Dendritic cell treated with granulocyte-macrophage colony-stimulating factor and Interleukin-4, amounts not matched to agents 40 ng/mL and 50 ng/mL, for 4 days (primary cell): Measurements from ENCODE around the gene ZNF700.
"Not testable (repeated sequence)": the region's sequence is repeated elsewhere in the genome, so short reads cannot be mapped to it uniquely, and the experiment has no call there.

Experiments used
- H3K27ac Mint-ChIP-seq: one replicate; pipeline ENCODE4 v1.8.0; 2022; ENCODE audit warnings: mild to moderate bottlenecking, mixed read lengths
- H3K27me3 Mint-ChIP-seq: one replicate; pipeline ENCODE4 v1.8.0; 2022; ENCODE audit warnings: mild to moderate bottlenecking, mixed read lengths
- H3K36me3 Mint-ChIP-seq: one replicate; pipeline ENCODE4 v1.8.0; 2022; ENCODE audit warnings: low read depth, mixed read lengths
- H3K4me1 Mint-ChIP-seq: one replicate; pipeline ENCODE4 v1.8.0; 2022; ENCODE audit warnings: low read depth, mixed read lengths
- H3K4me3 Mint-ChIP-seq: one replicate; pipeline ENCODE4 v1.8.0; 2022; ENCODE audit warnings: mild to moderate bottlenecking, moderate library complexity, mixed read lengths
- H3K9me3 Mint-ChIP-seq: one replicate; pipeline ENCODE4 v1.8.0; 2022; ENCODE audit warnings: mixed read lengths
- intact Hi-C: fragments of 100-400 bp; cut with micrococcal nuclease; formaldehyde crosslinking; loops from one replicate; pipeline ENCODE4 v1.15.0; 2022

Gene ZNF700

GRCh38 chr19:11949614-11950080, 24.7 kb downstream of the ZNF700 start:
- intact Hi-C loops, H3K4me1 Mint-ChIP-seq, H3K27me3 Mint-ChIP-seq, H3K4me3 Mint-ChIP-seq, H3K27ac Mint-ChIP-seq: not testable (repeated sequence)
- Mint-ChIP-seq H3K9me3 (peaks cover 93% of the 10 kb centered on the region), H3K36me3 (peaks cover 82% of the 10 kb centered on the region)

- H3K4me1 Mint-ChIP-seq = no peaks in the 10 kb centered on the region
- no peak overlapping the region for H3K4me3 Mint-ChIP-seq
- intact Hi-C loops = no loop called here
- no peaks in the 10 kb centered on the region for H3K27me3 Mint-ChIP-seq
- no peak overlapping the region for H3K27ac Mint-ChIP-seq
- peaks cover 91% of the 10 kb centered on the region for H3K9me3 Mint-ChIP-seq
- H3K36me3 Mint-ChIP-seq = peaks cover 78% of the 10 kb centered on the region
These were observed 25.4 kb downstream of the ZNF700 start for GRCh38 chr19:11950312-11950711.

GRCh38 chr19:11963566-11964355, 38.9 kb downstream of the ZNF700 start:
- no peaks in the 10 kb centered on the region for H3K9me3 Mint-ChIP-seq
- H3K36me3 Mint-ChIP-seq = peaks cover 33% of the 10 kb centered on the region
- peak overlapping the region; percentile 92 for H3K27ac Mint-ChIP-seq
- H3K4me1 Mint-ChIP-seq = peaks cover 35% of the 10 kb centered on the region
- no peaks in the 10 kb centered on the region for H3K27me3 Mint-ChIP-seq
- H3K4me3 Mint-ChIP-seq = peak overlapping the region; percentile 93
- intact Hi-C loops = loop anchor here (1.0 to 5.0 kb wide), 2 partner anchors 94 to 178 kb away; no protein-coding TSS in a partner anchor

GRCh38 chr19:11964496-11964857, 39.6 kb downstream of the ZNF700 start:
- intact Hi-C loops = loop anchor here (1.0 to 5.0 kb wide), 2 partner anchors 93 to 177 kb away; no protein-coding TSS in a partner anchor
- Mint-ChIP-seq H3K36me3 (peaks cover 33% of the 10 kb centered on the region), H3K4me1 (peaks cover 36% of the 10 kb centered on the region), H3K27me3 (no peaks in the 10 kb centered on the region), H3K27ac (peak overlapping the region; percentile 92), H3K9me3 (no peaks in the 10 kb centered on the region), H3K4me3 (peak overlapping the region; percentile 93)

GRCh38 chr19:11964858-11965645, 40.1 kb downstream of the ZNF700 start, which contains the start of gene ZNF763:
Gene ZNF763 (plus strand): TSS chr19:11965040. CDS start chr19:11965209, 169 bp downstream.
- no peaks in the 10 kb centered on the region for H3K27me3 Mint-ChIP-seq
- peak within 1 kb of the TSS; percentile 92 for H3K27ac Mint-ChIP-seq
- peaks cover 42% of the 10 kb centered on the region for H3K4me1 Mint-ChIP-seq
- peaks cover 32% of the 10 kb centered on the region for H3K36me3 Mint-ChIP-seq
- intact Hi-C loops = loop anchor here (1.0 to 5.0 kb wide), 4 partner anchors 22 to 176 kb away; no protein-coding TSS in a partner anchor
- H3K9me3 Mint-ChIP-seq = no peaks in the 10 kb centered on the region
- peak within 1 kb of the TSS; percentile 93 for H3K4me3 Mint-ChIP-seq

GRCh38 chr19:11970174-11970573, 45.3 kb downstream of the ZNF700 start:
- Mint-ChIP-seq H3K36me3 (peaks cover 29% of the 10 kb centered on the region), H3K9me3 (peaks cover 32% of the 10 kb centered on the region), H3K4me3 (no peak overlapping the region), H3K27ac (peak overlapping the region; percentile 92), H3K4me1 (peaks cover 41% of the 10 kb centered on the region), H3K27me3 (no peaks in the 10 kb centered on the region)
- intact Hi-C loops = no loop called here

- intact Hi-C loops = no loop called here
- no peaks in the 10 kb centered on the region for H3K27me3 Mint-ChIP-seq
- peaks cover 38% of the 10 kb centered on the region for H3K36me3 Mint-ChIP-seq
- peak overlapping the region; percentile 92 for H3K27ac Mint-ChIP-seq
- H3K4me1 Mint-ChIP-seq = peaks cover 33% of the 10 kb centered on the region
- H3K9me3 Mint-ChIP-seq = peaks cover 41% of the 10 kb centered on the region
- peak overlapping the region; percentile 57 for H3K4me3 Mint-ChIP-seq
These were observed 46.1 kb downstream of the ZNF700 start for GRCh38 chr19:11971041-11971440.

GRCh38 chr19:11973019-11973810, 48.3 kb downstream of the ZNF700 start:
- intact Hi-C loops = no loop called here
- peaks cover 62% of the 10 kb centered on the region for H3K9me3 Mint-ChIP-seq
- H3K27me3 Mint-ChIP-seq = no peaks in the 10 kb centered on the region
- H3K36me3 Mint-ChIP-seq = peaks cover 51% of the 10 kb centered on the region
- no peak overlapping the region for H3K4me3 Mint-ChIP-seq
- peaks cover 22% of the 10 kb centered on the region for H3K4me1 Mint-ChIP-seq
- H3K27ac Mint-ChIP-seq = no peak overlapping the region

- Mint-ChIP-seq H3K36me3 (peaks cover 57% of the 10 kb centered on the region), H3K27ac (no peak overlapping the region), H3K4me1 (no peaks in the 10 kb centered on the region), H3K27me3 (no peaks in the 10 kb centered on the region), H3K9me3 (peaks cover 92% of the 10 kb centered on the region), H3K4me3 (no peak overlapping the region)
- intact Hi-C loops = no loop called here
These were observed 53.7 kb downstream of the ZNF700 start for GRCh38 chr19:11978492-11979100.

- peaks cover 83% of the 10 kb centered on the region for H3K9me3 Mint-ChIP-seq
- intact Hi-C loops = no loop called here
- H3K27ac Mint-ChIP-seq = no peak overlapping the region
- no peak overlapping the region for H3K4me3 Mint-ChIP-seq
- H3K36me3 Mint-ChIP-seq = peaks cover 57% of the 10 kb centered on the region
- H3K4me1 Mint-ChIP-seq = no peaks in the 10 kb centered on the region
- H3K27me3 Mint-ChIP-seq = no peaks in the 10 kb centered on the region
These were observed 54.6 kb downstream of the ZNF700 start for GRCh38 chr19:11979527-11979926.

GRCh38 chr19:11982526-11982925, 57.6 kb downstream of the ZNF700 start:
- no peaks in the 10 kb centered on the region for H3K4me1 Mint-ChIP-seq
- H3K27me3 Mint-ChIP-seq = peaks cover 2% of the 10 kb centered on the region
- intact Hi-C loops = no loop called here
- H3K9me3 Mint-ChIP-seq = peaks cover 53% of the 10 kb centered on the region
- peaks cover 30% of the 10 kb centered on the region for H3K36me3 Mint-ChIP-seq
- H3K27ac Mint-ChIP-seq = no peak overlapping the region
- H3K4me3 Mint-ChIP-seq = no peak overlapping the region

- H3K27me3 Mint-ChIP-seq = peaks cover 2% of the 10 kb centered on the region
- H3K27ac Mint-ChIP-seq = no peak overlapping the region
- H3K4me1 Mint-ChIP-seq = peaks cover 10% of the 10 kb centered on the region
- H3K36me3 Mint-ChIP-seq = peaks cover 20% of the 10 kb centered on the region
- intact Hi-C loops = loop anchor here (5.0 kb wide), 2 partner anchors 103 to 188 kb away; partner anchors contain the start of gene ZNF491
- H3K4me3 Mint-ChIP-seq = no peak overlapping the region
- peaks cover 29% of the 10 kb centered on the region for H3K9me3 Mint-ChIP-seq
These were observed 60.1 kb downstream of the ZNF700 start for GRCh38 chr19:11984986-11985385.

- peaks cover 33% of the 10 kb centered on the region for H3K36me3 Mint-ChIP-seq
- peak overlapping the region; percentile 97 for H3K27ac Mint-ChIP-seq
- peaks cover 13% of the 10 kb centered on the region for H3K9me3 Mint-ChIP-seq
- peaks cover 25% of the 10 kb centered on the region for H3K4me1 Mint-ChIP-seq
- peaks cover 2% of the 10 kb centered on the region for H3K27me3 Mint-ChIP-seq
- intact Hi-C loops = loop anchor here (1.0 to 5.0 kb wide), 4 partner anchors 21 to 189 kb away; partner anchors contain the start of genes ZNF491 and ZNF763
- no peak overlapping the region for H3K4me3 Mint-ChIP-seq
These were observed 61.8 kb downstream of the ZNF700 start for GRCh38 chr19:11986754-11987153.
